Measurements from ENCODE around the gene FGF22. TPM values are rescaled to one million over a fixed set of nuclear protein-coding genes. Genes with fewer than 3 reads are reported as not detected.

FGF22 gene
- total RNA-seq, 1 donor from 2014 or later, result not detected

DNA sequence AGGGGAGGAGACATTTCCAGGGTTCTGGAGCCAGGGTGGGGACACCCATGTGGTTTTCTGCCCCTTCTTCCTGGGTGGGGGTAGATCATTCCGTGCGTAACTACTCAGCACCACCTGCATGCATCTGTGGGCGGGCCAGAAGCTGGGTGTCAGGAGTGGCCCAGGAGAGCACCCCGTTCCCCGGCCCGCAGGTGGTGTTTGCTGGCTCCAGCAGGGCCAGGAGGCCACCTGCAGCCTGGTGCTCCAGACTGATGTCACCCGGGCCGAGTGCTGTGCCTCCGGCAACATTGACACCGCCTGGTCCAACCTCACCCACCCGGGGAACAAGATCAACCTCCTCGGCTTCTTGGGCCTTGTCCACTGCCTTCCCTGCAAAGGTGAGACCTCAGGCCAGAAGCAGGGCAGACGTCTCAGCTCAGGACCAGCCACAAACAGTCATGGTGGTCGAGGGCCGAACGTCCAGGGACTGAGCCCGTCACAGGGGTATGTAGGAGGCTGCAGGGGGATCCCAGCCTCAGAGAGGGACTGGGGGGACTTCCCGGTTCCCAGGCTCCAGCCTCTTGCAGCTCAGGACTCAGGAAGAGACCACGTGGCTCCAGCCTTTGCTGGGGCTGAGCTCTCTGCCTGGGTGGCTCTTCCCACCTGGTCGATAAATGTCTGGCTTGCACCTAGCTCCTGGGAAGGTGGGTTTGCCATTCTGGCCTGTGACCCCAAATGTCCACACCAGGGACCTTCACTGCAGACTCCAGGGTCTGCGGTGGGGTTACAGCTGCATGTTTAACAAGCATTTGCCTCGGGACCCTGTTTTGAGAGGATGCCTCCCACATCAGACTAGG lies 38.1 kb downstream of the FGF22 start:
- H3K9me3 Mint-ChIP-seq, result no peaks in the 10 kb centered on the region
- peaks cover 7% of the 10 kb centered on the region for H3K4me1 Mint-ChIP-seq (ENCODE audit: unreplicated experiment)
- TF ChIP-seq, protein P1, sequence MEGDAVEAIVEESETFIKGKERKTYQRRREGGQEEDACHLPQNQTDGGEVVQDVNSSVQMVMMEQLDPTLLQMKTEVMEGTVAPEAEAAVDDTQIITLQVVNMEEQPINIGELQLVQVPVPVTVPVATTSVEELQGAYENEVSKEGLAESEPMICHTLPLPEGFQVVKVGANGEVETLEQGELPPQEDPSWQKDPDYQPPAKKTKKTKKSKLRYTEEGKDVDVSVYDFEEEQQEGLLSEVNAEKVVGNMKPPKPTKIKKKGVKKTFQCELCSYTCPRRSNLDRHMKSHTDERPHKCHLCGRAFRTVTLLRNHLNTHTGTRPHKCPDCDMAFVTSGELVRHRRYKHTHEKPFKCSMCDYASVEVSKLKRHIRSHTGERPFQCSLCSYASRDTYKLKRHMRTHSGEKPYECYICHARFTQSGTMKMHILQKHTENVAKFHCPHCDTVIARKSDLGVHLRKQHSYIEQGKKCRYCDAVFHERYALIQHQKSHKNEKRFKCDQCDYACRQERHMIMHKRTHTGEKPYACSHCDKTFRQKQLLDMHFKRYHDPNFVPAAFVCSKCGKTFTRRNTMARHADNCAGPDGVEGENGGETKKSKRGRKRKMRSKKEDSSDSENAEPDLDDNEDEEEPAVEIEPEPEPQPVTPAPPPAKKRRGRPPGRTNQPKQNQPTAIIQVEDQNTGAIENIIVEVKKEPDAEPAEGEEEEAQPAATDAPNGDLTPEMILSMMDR (conservative IDR thresholded peaks at IDR 0.05), result no peak
- H3K36me3 Mint-ChIP-seq, result no peaks in the 10 kb centered on the region
- no peak overlapping the region for H3K27ac Mint-ChIP-seq
- DNase-seq (ENCODE audit: extremely low spot score, unreplicated experiment), result no peak
- peak overlapping the region; percentile 58 for H3K4me3 Mint-ChIP-seq
- H3K27me3 Mint-ChIP-seq, result peaks cover 6% of the 10 kb centered on the region

DNA sequence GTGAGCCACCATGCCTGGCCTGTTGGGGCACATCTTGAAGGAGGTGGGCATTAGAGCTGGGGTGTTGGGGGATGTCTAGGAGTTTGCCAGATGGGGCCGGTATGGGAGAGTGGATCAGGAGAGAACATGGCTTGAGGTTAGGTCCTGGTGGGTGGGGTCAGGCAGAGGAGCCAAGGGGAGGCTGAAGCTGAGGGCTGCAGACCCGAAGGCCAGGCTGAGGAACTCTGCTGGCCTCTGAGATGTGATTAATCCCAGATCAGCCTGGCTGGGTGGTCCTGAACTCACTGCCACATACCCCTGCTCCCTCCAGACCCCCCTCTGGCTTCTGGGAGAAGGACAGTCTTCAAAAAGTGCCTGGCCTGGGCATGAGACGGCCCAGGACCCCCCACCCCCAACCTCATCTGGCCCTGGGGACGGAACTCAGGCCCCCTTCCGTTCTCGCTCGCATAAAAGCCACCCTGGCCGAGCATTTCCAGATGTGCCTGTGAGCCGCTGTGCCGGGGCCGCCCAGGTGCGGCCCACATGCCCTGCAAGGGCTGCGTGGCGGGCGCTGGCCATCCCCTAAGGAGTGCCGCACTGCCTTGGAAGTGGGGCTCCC lies 39.2 kb downstream of the FGF22 start:
- TF ChIP-seq, protein P1 (conservative IDR thresholded peaks at IDR 0.05), result no peak
- Mint-ChIP-seq H3K4me1 (ENCODE audit: unreplicated experiment) (peaks cover 7% of the 10 kb centered on the region), H3K27ac (peak overlapping the region; percentile 61), H3K4me3 (peak overlapping the region; percentile 83), H3K36me3 (no peaks in the 10 kb centered on the region), H3K27me3 (peaks cover 6% of the 10 kb centered on the region), H3K9me3 (no peaks in the 10 kb centered on the region)
- no peak for DNase-seq (ENCODE audit: extremely low spot score, unreplicated experiment)

DNA sequence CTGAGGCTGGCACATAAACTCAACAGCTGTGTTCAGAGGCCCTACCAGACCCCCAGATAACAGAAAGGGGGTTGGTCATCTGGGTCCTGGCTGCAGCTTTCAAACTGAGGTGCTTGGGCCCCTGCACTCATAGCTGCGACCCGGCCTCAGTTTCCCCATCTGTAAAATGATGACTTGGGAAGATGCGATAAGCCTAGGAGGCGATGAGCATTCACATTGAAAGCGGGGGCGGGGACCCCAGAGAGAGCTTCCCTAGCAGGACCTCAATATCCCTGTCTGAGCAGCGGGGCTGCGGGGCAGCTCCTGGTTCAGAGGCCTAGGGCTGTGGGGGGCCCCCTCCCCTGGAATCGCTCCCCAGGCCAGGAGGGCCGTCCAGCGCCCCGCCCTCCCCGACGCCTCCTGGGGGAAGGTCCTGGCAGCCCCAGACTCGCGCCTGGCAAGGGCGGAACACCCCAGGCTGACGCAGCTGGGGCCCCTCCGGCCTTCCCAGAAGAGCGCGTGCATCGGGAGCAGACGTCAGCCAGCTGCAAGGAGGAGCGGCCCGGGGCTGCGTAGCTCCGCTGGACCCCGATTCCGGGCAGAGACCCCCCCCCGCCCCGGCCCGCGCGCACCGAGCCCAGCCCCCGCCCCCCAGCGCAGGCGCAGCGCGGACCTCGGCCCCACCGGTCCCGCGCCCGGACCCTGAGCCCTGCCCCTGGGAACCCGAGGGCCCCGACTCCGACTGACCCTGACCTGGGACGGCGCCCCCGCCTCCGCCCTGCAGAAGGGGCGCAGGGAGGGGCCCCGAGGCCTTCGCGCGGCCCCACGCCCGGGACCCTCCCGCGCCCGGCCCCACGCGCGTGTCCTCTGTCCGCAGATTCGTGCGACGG lies 40.0 kb downstream of the FGF22 start:
- Mint-ChIP-seq H3K27ac (no peak overlapping the region), H3K4me1 (ENCODE audit: unreplicated experiment) (peaks cover 7% of the 10 kb centered on the region), H3K27me3 (peaks cover 6% of the 10 kb centered on the region), H3K9me3 (no peaks in the 10 kb centered on the region), H3K36me3 (no peaks in the 10 kb centered on the region), H3K4me3 (peak overlapping the region; percentile 83)
- DNase-seq (ENCODE audit: extremely low spot score, unreplicated experiment), result no peak
- TF ChIP-seq, protein P1 (conservative IDR thresholded peaks at IDR 0.05), result no peak

DNA sequence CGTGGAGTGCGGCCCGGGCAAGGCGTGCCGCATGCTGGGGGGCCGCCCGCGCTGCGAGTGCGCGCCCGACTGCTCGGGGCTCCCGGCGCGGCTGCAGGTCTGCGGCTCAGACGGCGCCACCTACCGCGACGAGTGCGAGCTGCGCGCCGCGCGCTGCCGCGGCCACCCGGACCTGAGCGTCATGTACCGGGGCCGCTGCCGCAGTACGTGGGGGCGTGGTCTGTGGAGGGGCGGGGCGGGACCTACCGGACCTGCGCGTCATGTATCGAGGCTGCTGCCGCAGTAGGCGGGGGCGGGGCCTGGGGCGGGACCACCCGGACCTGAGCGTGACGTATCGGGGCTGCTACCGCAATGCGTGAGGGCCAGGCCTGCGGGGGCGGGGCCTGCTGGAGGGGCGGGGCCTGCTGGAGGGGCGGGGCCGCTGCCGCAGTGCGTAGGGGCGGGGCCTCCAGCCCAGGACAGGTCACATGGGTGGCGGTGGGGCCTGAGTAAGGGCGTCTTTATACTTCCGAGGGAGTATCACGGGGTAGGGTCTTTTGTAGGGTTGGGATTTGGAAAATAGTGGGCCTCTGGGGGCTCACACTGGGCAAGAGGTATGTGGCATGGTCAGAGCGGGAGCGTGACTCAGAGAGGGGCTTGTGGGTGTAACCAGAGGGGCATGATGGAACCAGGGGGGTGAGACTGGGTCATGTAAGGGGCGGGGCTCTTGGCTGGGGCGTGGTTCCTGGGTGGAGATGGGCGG lies 40.8 kb downstream of the FGF22 start:
- peak; percentile 100 for DNase-seq (ENCODE audit: extremely low spot score, unreplicated experiment)
- Mint-ChIP-seq H3K4me1 (ENCODE audit: unreplicated experiment) (peaks cover 2% of the 10 kb centered on the region), H3K36me3 (no peaks in the 10 kb centered on the region), H3K27me3 (peaks cover 1% of the 10 kb centered on the region), H3K27ac (peak overlapping the region; percentile 96), H3K4me3 (peak overlapping the region; percentile 94), H3K9me3 (no peaks in the 10 kb centered on the region)
- TF ChIP-seq, protein P1 (conservative IDR thresholded peaks at IDR 0.05), result peak; percentile 56
